ENCODE measurements around the gene JAG1. TPM values are rescaled to one million over a fixed set of nuclear protein-coding genes. Genes with fewer than 3 reads are reported as not detected.

The JAG1 gene
- polyA plus RNA-seq, 1 donor from 2014 or later = 9.0 TPM

DNA sequence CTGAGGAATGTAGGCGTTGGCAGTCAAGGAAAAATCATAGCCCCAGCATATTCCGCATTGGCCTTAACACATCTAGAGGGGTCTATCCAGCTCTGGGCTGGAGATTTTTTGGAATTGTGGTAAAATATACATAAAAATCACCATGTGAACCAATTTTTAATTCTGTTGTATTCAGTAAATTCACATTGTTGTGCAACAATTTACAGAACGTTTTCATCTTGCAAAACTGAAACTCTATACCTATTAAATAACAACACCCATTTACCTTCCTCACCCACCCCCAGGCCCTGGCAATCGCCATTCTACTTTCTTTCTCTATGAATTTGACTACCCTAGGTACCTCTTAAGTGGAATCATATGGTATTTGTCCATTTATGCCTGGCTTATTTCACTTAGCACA is 6.8 kb upstream of the JAG1 start:
- no peaks in the 10 kb centered on the region for H3F3A ChIP-seq (ENCODE audit: insufficient read depth, low read length, poor library complexity, severe bottlenecking)
- no peaks in the 10 kb centered on the region for H3K79me2 ChIP-seq (replicated peaks; ENCODE audit: insufficient read depth, low read length)
- no peak overlapping the region for H3K4me2 ChIP-seq (ENCODE audit: low read length)
- no peak overlapping the region for H3K9ac ChIP-seq (ENCODE audit: low read length)
- TF ChIP-seq EP300 (conservative IDR thresholded peaks at IDR 0.05; ENCODE audit: poor library complexity, severe bottlenecking) = no peak
- no peak for TF ChIP-seq SMC3 (conservative IDR thresholded peaks at IDR 0.05; ENCODE audit: poor library complexity)
- no peak for TF ChIP-seq TAF1 (IDR thresholded peaks at IDR 0.05; ENCODE audit: low read depth)
- TF ChIP-seq, protein P1, sequence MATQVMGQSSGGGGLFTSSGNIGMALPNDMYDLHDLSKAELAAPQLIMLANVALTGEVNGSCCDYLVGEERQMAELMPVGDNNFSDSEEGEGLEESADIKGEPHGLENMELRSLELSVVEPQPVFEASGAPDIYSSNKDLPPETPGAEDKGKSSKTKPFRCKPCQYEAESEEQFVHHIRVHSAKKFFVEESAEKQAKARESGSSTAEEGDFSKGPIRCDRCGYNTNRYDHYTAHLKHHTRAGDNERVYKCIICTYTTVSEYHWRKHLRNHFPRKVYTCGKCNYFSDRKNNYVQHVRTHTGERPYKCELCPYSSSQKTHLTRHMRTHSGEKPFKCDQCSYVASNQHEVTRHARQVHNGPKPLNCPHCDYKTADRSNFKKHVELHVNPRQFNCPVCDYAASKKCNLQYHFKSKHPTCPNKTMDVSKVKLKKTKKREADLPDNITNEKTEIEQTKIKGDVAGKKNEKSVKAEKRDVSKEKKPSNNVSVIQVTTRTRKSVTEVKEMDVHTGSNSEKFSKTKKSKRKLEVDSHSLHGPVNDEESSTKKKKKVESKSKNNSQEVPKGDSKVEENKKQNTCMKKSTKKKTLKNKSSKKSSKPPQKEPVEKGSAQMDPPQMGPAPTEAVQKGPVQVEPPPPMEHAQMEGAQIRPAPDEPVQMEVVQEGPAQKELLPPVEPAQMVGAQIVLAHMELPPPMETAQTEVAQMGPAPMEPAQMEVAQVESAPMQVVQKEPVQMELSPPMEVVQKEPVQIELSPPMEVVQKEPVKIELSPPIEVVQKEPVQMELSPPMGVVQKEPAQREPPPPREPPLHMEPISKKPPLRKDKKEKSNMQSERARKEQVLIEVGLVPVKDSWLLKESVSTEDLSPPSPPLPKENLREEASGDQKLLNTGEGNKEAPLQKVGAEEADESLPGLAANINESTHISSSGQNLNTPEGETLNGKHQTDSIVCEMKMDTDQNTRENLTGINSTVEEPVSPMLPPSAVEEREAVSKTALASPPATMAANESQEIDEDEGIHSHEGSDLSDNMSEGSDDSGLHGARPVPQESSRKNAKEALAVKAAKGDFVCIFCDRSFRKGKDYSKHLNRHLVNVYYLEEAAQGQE (IDR thresholded peaks at IDR 0.05; ENCODE audit: borderline replicate concordance) = no peak
- TF ChIP-seq RAD21 (conservative IDR thresholded peaks at IDR 0.05) = no peak
- TF ChIP-seq POLR2AphosphoS5 (IDR thresholded peaks at IDR 0.05) = no peak
- TF ChIP-seq MXI1 (conservative IDR thresholded peaks at IDR 0.05; ENCODE audit: poor library complexity, severe bottlenecking) = no peak
- TF ChIP-seq, protein P2, sequence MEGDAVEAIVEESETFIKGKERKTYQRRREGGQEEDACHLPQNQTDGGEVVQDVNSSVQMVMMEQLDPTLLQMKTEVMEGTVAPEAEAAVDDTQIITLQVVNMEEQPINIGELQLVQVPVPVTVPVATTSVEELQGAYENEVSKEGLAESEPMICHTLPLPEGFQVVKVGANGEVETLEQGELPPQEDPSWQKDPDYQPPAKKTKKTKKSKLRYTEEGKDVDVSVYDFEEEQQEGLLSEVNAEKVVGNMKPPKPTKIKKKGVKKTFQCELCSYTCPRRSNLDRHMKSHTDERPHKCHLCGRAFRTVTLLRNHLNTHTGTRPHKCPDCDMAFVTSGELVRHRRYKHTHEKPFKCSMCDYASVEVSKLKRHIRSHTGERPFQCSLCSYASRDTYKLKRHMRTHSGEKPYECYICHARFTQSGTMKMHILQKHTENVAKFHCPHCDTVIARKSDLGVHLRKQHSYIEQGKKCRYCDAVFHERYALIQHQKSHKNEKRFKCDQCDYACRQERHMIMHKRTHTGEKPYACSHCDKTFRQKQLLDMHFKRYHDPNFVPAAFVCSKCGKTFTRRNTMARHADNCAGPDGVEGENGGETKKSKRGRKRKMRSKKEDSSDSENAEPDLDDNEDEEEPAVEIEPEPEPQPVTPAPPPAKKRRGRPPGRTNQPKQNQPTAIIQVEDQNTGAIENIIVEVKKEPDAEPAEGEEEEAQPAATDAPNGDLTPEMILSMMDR (IDR thresholded peaks at IDR 0.05; ENCODE audit: poor library complexity, severe bottlenecking) = no peak
- no peak for TF ChIP-seq EZH2 (IDR thresholded peaks at IDR 0.05; ENCODE audit: borderline replicate concordance, insufficient read depth, low read length, poor library complexity, severe bottlenecking)
- no peak overlapping the region for H2AFZ ChIP-seq (ENCODE audit: low read depth, low read length)
- H3K9me3 ChIP-seq (ENCODE audit: low read length) = no peaks in the 10 kb centered on the region
- H3K36me3 ChIP-seq (ENCODE audit: insufficient read depth, low read length) = no peaks in the 10 kb centered on the region
- no peaks in the 10 kb centered on the region for H4K20me1 ChIP-seq (ENCODE audit: insufficient read depth)
- no peak overlapping the region for H3K4me3 ChIP-seq (ENCODE audit: low read length)
- H3K27me3 ChIP-seq (ENCODE audit: insufficient read depth, low read depth, low read length) = no peaks in the 10 kb centered on the region
- no peak overlapping the region for H3K27ac ChIP-seq (ENCODE audit: low read length)
- H3K9me2 ChIP-seq (ENCODE audit: insufficient read depth, low read length) = no peaks in the 10 kb centered on the region

DNA sequence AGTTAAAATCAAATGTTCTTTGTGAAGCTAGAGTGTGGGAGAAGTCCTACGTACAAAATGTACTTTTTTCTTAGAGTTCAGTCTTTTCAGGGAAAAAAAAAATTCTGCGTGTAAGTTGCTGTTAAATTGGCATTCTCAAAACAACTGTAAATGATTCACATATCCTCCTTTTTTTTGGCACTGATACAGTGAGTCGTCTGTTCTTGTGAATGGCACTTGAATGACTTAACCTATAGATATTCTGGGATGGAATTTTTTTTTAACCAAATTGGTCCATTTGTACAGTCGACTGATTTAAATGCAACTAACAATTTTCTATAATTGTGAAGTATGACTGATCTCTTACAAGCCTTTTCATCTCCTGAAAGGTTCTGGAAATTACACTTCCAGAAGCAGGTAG is 5.5 kb upstream of the JAG1 start:
- Histone ChIP-seq H3K27ac (ENCODE audit: low read length) (no peak overlapping the region), H3K4me2 (ENCODE audit: low read length) (no peak overlapping the region), H3K27me3 (ENCODE audit: insufficient read depth, low read depth, low read length) (peaks cover 11% of the 10 kb centered on the region), H3K9me2 (ENCODE audit: insufficient read depth, low read length) (no peaks in the 10 kb centered on the region), H3K9ac (ENCODE audit: low read length) (no peak overlapping the region), H3K36me3 (ENCODE audit: insufficient read depth, low read length) (no peaks in the 10 kb centered on the region), H2AFZ (ENCODE audit: low read depth, low read length) (no peak overlapping the region), H3K4me3 (ENCODE audit: low read length) (no peak overlapping the region), H3F3A (ENCODE audit: insufficient read depth, low read length, poor library complexity, severe bottlenecking) (no peaks in the 10 kb centered on the region), H3K79me2 (replicated peaks; ENCODE audit: insufficient read depth, low read length) (no peaks in the 10 kb centered on the region), H4K20me1 (ENCODE audit: insufficient read depth) (no peaks in the 10 kb centered on the region), H3K9me3 (ENCODE audit: low read length) (no peaks in the 10 kb centered on the region)
- TF ChIP-seq, protein P1 (IDR thresholded peaks at IDR 0.05; ENCODE audit: borderline replicate concordance) = no peak
- TF ChIP-seq MXI1 (conservative IDR thresholded peaks at IDR 0.05; ENCODE audit: poor library complexity, severe bottlenecking) = no peak
- TF ChIP-seq, protein P2 (IDR thresholded peaks at IDR 0.05; ENCODE audit: poor library complexity, severe bottlenecking) = no peak
- no peak for TF ChIP-seq TAF1 (IDR thresholded peaks at IDR 0.05; ENCODE audit: low read depth)
- no peak for TF ChIP-seq EP300 (conservative IDR thresholded peaks at IDR 0.05; ENCODE audit: poor library complexity, severe bottlenecking)
- no peak for TF ChIP-seq POLR2AphosphoS5 (IDR thresholded peaks at IDR 0.05)
- no peak for TF ChIP-seq EZH2 (IDR thresholded peaks at IDR 0.05; ENCODE audit: borderline replicate concordance, insufficient read depth, low read length, poor library complexity, severe bottlenecking)
- no peak for TF ChIP-seq SMC3 (conservative IDR thresholded peaks at IDR 0.05; ENCODE audit: poor library complexity)
- no peak for TF ChIP-seq RAD21 (conservative IDR thresholded peaks at IDR 0.05)

All from neural cell (in vitro differentiated cells).